Mucosa of descending colon (tissue), 3 donors: Measurements from ENCODE around the gene FARS2. TPM values are rescaled to one million over a fixed set of nuclear protein-coding genes. Genes with fewer than 3 reads are reported as not detected.
"Not testable (repeated sequence)": the region's sequence is repeated elsewhere in the genome, so short reads cannot be mapped to it uniquely, and the experiment has no call there.

Experiments used
- ATAC-seq: fragments of 200-7000 bp; cut with Tn5 transposase; one replicate; pipeline ENCODE4 v1.9.1; 2020; ENCODE audit warnings: mild to moderate bottlenecking, moderate library complexity
- DNase-seq, 3 donors: peaks; one replicate each; pipeline ENCODE4 v3.0.0-alpha.2; 2020
- H3K36me3 ChIP-seq: fragments of 200-600 bp; one replicate; pipeline ENCODE4 v1.8.0; 2021; ENCODE audit warnings: low read depth, mild to moderate bottlenecking
- H3K4me1 ChIP-seq: fragments of 200-600 bp; one replicate; pipeline ENCODE4 v1.8.0; 2021; ENCODE audit warnings: low read depth, mild to moderate bottlenecking
- H3K4me3 ChIP-seq: fragments of 200-600 bp; one replicate; pipeline ENCODE4 v1.8.0; 2021; ENCODE audit warnings: mild to moderate bottlenecking
- H3K9me3 ChIP-seq: fragments of 200-600 bp; one replicate; pipeline ENCODE4 v1.8.0; 2021; ENCODE audit warnings: mild to moderate bottlenecking
- intact Hi-C, 2 donors: fragments of 100-400 bp; cut with DNase I in 1 of 2; cut with micrococcal nuclease in 1 of 2; formaldehyde crosslinking; loops; one replicate each; pipeline versions ENCODE4 v1.11.0 to v1.11.1; 2022; cut with DNase I, micrococcal nuclease
- total RNA-seq, 3 donors: library from RNA; stranded (reverse); fragmentation: NEBNext Ultra II Directional in 2 of 3; extraction: Animal tissue kit (Norgen Biotek cat#: 25700) in 2 of 3; gene quantifications; one replicate each; pipeline versions ENCODE4 v1.2.1 to v1.2.4, GENCODE V29; 2021 to 2023
- TF ChIP-seq, protein P1 (sequence below): fragments of 200-600 bp; IDR thresholded peaks from one replicate; pipeline ENCODE4 v1.8.0; 2022; ENCODE audit warnings: antibody characterized with exemption, mild to moderate bottlenecking
- donor health status: DM: no; HTN: no; CAD: no; lungs with moderate emphysema.
- donor health status: DM: no; HTN: no; CAD: no.
- donor health status: DM: no; HTN: yes; CAD: no.

The FARS2 gene
- total RNA-seq, 3 donors from 2014 or later, result 15.2 to 21.6 (median 17.2) TPM

DNA sequence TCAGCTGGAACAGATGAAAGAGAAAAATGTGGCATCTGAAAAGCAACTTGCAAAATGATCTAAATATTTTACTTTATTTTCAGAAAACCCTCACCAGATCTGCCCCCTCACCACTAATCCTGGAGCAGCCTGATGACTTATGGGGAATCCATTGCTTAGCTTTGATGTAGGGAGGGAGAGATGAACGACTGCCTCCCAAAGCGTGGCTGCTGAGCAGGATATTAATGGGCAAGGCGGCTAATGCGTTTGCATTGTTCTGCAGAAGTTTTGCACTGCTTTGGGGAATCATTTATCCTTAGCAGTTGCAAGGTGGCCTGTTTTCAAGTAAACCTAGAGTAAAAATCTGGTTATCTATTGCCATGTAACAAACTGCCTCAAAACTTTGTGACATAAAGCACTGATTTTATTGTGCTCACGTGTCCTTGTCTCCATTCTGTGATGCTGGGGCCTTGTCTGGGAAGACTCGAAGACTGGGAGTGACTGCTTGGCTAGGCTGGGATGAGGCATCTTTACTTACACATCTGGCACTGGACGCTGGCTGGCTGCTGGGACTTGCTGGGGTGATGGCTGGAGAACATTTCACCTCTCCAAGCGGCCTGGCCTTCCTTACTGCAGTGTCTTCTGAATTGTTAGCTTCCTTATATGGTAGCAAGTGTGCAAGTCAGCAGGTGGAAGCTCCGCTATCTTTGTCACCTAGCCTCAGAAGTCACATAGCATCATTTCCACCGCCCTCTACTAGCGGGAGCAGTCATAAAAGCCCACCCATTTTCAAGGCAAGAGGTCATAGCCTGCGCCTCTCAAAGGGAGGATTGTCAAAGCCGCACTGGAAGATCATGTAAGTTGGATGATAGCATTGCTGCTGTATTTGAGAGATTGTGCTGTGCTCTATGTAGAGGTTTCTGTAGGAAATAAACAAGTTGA, 432.2 kb downstream of the FARS2 start:
- Histone ChIP-seq H3K36me3 (no peaks in the 10 kb centered on the region), H3K4me3 (no peak overlapping the region), H3K4me1 (no peaks in the 10 kb centered on the region), H3K9me3 (no peaks in the 10 kb centered on the region)
- TF ChIP-seq, protein P1, sequence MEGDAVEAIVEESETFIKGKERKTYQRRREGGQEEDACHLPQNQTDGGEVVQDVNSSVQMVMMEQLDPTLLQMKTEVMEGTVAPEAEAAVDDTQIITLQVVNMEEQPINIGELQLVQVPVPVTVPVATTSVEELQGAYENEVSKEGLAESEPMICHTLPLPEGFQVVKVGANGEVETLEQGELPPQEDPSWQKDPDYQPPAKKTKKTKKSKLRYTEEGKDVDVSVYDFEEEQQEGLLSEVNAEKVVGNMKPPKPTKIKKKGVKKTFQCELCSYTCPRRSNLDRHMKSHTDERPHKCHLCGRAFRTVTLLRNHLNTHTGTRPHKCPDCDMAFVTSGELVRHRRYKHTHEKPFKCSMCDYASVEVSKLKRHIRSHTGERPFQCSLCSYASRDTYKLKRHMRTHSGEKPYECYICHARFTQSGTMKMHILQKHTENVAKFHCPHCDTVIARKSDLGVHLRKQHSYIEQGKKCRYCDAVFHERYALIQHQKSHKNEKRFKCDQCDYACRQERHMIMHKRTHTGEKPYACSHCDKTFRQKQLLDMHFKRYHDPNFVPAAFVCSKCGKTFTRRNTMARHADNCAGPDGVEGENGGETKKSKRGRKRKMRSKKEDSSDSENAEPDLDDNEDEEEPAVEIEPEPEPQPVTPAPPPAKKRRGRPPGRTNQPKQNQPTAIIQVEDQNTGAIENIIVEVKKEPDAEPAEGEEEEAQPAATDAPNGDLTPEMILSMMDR, result no peak
- DNase-seq (no peak), ATAC-seq (no peak)
- intact Hi-C loops, result no loop called here

DNA sequence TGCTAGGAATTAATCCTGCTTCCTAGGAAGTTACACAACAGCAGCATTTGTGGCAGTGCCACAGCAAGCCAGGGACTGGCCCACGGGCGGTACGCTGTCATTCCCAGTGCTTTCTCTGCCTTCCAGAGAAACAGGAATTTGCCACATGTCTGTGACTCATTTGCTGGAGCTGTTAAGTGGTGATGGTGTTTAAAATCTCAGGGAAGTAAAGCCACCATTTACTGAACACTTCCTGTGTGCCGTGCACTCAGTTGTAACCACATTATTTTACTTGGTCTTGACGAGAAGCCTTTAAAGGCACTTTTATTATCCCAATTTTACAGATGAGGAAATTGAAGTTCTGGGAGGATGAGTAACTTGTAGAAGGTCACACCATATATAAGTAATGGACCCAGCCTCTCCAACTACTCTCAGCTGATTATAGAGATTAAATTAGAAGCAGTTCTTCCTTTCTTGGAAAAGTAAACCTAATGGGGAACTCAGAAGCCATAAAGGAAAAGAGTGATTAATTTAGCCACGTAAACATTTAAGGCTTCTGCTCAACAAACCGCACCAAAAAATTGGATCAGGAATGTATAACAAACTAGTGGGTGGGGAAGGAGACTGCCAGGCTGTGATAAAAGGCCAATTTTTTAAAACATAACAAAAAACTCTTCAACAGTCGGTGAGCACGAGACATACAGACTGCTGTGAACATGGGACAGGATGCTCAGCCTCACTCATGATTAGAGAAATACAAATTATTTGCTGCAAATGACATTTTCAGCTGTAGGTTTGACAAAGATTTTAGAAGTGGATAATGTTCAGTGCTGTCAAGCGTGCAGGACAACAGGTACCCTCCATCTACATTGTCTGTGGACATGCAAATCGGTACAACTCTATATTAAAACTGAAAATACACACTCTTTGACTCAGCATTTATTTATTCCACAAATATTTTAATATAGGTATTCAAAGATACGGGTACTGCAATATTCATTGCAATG, 434.2 kb downstream of the FARS2 start:
- H3K36me3 ChIP-seq, result no peaks in the 10 kb centered on the region
- no peaks in the 10 kb centered on the region for H3K4me1 ChIP-seq
- intact Hi-C loops, result no loop called here
- H3K9me3 ChIP-seq, result no peaks in the 10 kb centered on the region
- DNase-seq (peak in 2 of 3 donors; percentile 17 to 40), ATAC-seq (peak; percentile 93)
- TF ChIP-seq, protein P1, result no peak
- no peak overlapping the region for H3K4me3 ChIP-seq

DNA sequence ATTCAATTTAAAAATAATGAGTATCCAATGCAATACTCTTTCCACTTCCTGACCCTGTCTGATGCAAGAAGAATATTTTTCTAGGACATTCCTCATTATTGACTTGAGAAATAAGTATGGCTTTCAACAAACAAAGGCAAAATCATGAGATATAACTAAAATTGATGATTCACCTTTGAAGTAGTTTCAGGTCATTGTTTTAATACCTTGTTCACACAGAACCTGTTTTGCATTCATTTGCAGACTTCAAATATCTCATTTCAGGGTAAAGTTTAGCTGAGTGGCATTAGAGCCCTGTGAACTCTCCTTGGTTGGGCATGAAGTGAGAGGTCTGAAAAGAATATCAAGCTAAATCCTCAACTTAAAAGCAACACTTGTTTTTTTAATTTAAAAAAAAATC, 436.2 kb downstream of the FARS2 start:
- intact Hi-C loops, result no loop called here
- no peak for DNase-seq
- ATAC-seq, result no peak
- H3K36me3 ChIP-seq, result no peaks in the 10 kb centered on the region
- no peaks in the 10 kb centered on the region for H3K9me3 ChIP-seq
- TF ChIP-seq, protein P1, result no peak
- H3K4me3 ChIP-seq, result no peak overlapping the region
- no peaks in the 10 kb centered on the region for H3K4me1 ChIP-seq

DNA sequence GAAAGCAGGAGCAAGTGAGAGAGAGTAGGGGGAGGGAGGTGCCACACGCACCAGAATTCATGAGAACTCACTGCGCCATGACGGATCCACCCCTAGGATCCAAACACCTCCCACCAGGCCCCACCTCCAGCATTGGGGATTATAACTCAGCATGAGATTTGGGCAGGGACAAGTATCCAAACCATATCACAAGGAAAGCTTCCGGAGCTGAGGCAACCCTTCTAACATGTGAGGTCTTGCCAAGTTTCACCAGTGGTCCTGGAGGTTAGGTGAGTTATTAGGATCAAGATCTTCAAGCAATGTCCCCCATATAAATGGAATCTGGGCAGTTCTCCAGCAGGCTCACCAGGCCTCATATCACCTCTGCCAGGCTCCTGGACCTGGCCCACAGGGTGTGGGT, 437.0 kb downstream of the FARS2 start:
- H3K36me3 ChIP-seq, result no peaks in the 10 kb centered on the region
- ATAC-seq, result no peak
- H3K9me3 ChIP-seq, result no peaks in the 10 kb centered on the region
- no peaks in the 10 kb centered on the region for H3K4me1 ChIP-seq
- H3K4me3 ChIP-seq, result no peak overlapping the region
- TF ChIP-seq, protein P1, result no peak
- DNase-seq, result no peak
- intact Hi-C loops, result no loop called here

DNA sequence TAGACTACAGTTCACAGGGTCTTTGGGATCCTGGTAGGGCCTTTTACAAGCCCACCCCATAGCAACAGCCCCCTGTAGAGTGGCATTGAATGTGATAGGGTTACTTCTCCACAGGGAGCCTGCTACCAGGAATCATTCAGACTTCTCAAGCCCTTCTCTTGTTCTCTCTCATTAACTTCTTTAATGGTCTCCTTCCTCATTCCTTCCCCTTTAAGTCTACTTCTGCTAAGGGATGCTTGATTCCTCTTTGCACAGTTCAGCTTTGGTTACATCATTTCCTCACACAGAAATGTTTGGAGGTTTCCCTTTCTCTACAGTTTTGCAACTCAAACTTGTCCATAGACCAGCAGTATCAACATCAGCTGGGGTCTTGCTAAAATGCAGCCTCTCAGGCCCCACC, 437.8 kb downstream of the FARS2 start:
- H3K36me3 ChIP-seq, H3K4me3 ChIP-seq, H3K9me3 ChIP-seq, DNase-seq, intact Hi-C loops, H3K4me1 ChIP-seq: not testable (repeated sequence)
- peak; percentile 15 for ATAC-seq
